GM23338 (cell line): ENCODE measurements around the gene MYOM1.

ENCODE experiments used
- CREB1 ChIP-seq: fragments of 250-450 bp; sonication (Bioruptor Pico); IDR thresholded peaks from 2 replicates; pipeline ENCODE4 v1.5.0; 2020; ENCODE audit warnings: low read depth, mild to moderate bottlenecking, moderate library complexity
- CTCF ChIP-seq, 2 experiments: fragments of 200-600 bp in 1 of 2; sonication (generic) in 1 of 2; conservative IDR thresholded peaks; 2 replicates each; pipeline versions ENCODE4 v1.5.1 to v1.6.1; 2016 to 2017; ENCODE audit warnings: antibody characterized with exemption in 2 of 2, low read depth in 2 of 2, mild to moderate bottlenecking in 2 of 2, moderate library complexity in 1 of 2
- ETS1 ChIP-seq: IDR thresholded peaks from 2 replicates; pipeline ENCODE4 v1.6.1; 2016; ENCODE audit warnings: antibody characterized with exemption
- EZH2 ChIP-seq: fragments of 200-600 bp; sonication (generic); IDR thresholded peaks from one replicate; pipeline ENCODE4 v1.8.0; 2017; ENCODE audit warnings: antibody characterized with exemption, mild to moderate bottlenecking, low read depth; ENCODE audit not compliant: unreplicated experiment
- EZH2phosphoT487 ChIP-seq: fragments of 200-600 bp; sonication (generic); IDR thresholded peaks from one replicate; pipeline ENCODE4 v1.8.1; 2018; ENCODE audit warnings: antibody characterized with exemption; ENCODE audit not compliant: unreplicated experiment
- JUNB ChIP-seq: IDR thresholded peaks from one replicate; pipeline ENCODE4 v1.6.1; 2016; ENCODE audit warnings: antibody characterized with exemption; ENCODE audit not compliant: unreplicated experiment
- NANOG ChIP-seq: IDR thresholded peaks from 2 replicates; pipeline ENCODE4 v1.6.1; 2016; ENCODE audit warnings: antibody characterized with exemption, borderline replicate concordance
- POLR2AphosphoS5 ChIP-seq: IDR thresholded peaks from 2 replicates; pipeline ENCODE4 v1.6.1; 2016; ENCODE audit warnings: antibody characterized with exemption, low read depth
- REST ChIP-seq: IDR thresholded peaks from one replicate; pipeline ENCODE4 v1.6.1; 2018; ENCODE audit warnings: antibody characterized with exemption; ENCODE audit not compliant: unreplicated experiment
- STAT1 ChIP-seq: IDR thresholded peaks from one replicate; pipeline ENCODE4 v1.6.1; 2016; ENCODE audit warnings: antibody characterized with exemption; ENCODE audit not compliant: unreplicated experiment
- ZNF114 ChIP-seq: fragments of 250-450 bp; sonication (Bioruptor Pico); IDR thresholded peaks from 2 replicates; pipeline ENCODE4 v1.5.0; 2020; ENCODE audit warnings: mild to moderate bottlenecking, moderate library complexity
- ZNF331 ChIP-seq: fragments of 250-450 bp; sonication (Bioruptor Pico); IDR thresholded peaks from 2 replicates; pipeline ENCODE4 v1.5.0; 2020; ENCODE audit warnings: low read depth, mild to moderate bottlenecking, moderate library complexity
- ZNF462 ChIP-seq: fragments of 250-450 bp; sonication (Bioruptor Pico); IDR thresholded peaks from 2 replicates; pipeline ENCODE4 v1.5.0; 2020; ENCODE audit warnings: mild to moderate bottlenecking, moderate library complexity

GRCh38 chr18:3268306-3268705 is 48.5 kb upstream of the MYOM1 start:
- TF ChIP-seq EZH2 (no peak), POLR2AphosphoS5 (no peak), CTCF (conservative IDR thresholded peaks at IDR 0.05; ENCODE audit: low read depth in 2 of 2) (no peak), NANOG (no peak), REST (no peak), EZH2phosphoT487 (no peak), ZNF331 (CRISPR knock-in tag) (no peak), CREB1 (CRISPR knock-in tag) (no peak), ZNF114 (CRISPR knock-in tag) (no peak), STAT1 (no peak), ETS1 (no peak), JUNB (no peak), ZNF462 (CRISPR knock-in tag) (no peak)
